Measurements from ENCODE around the gene NIBAN1.

NIBAN1 gene

DNA sequence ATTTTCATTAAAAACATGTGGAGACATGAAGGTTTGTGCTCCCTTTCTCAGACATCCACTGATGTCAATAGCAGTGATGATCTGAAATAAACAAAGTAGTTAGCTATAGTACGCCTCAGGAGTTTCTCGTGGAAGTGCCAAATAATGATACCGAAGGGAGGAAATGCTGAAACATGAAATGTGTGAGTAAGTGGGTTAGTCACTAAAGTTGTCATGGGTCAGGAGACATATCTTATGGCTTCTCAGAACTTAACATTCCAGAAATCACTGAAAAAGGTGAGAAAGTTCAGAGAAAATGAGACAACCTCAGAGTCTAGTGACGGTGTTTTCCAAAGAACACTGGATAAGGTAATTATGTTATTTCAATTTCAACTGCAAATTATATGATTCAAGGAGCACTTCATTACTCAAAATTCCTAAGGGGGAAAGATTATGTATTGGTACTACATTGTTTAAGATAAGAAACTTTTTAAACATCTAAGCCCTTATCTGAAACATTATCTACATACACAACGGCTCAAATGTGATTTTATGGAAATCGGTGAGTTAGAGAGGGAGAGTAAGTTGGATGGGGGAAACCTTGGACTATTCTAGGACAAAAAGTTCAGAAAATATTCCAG, 20.6 kb downstream of the NIBAN1 start:
- TF ChIP-seq, protein P1, sequence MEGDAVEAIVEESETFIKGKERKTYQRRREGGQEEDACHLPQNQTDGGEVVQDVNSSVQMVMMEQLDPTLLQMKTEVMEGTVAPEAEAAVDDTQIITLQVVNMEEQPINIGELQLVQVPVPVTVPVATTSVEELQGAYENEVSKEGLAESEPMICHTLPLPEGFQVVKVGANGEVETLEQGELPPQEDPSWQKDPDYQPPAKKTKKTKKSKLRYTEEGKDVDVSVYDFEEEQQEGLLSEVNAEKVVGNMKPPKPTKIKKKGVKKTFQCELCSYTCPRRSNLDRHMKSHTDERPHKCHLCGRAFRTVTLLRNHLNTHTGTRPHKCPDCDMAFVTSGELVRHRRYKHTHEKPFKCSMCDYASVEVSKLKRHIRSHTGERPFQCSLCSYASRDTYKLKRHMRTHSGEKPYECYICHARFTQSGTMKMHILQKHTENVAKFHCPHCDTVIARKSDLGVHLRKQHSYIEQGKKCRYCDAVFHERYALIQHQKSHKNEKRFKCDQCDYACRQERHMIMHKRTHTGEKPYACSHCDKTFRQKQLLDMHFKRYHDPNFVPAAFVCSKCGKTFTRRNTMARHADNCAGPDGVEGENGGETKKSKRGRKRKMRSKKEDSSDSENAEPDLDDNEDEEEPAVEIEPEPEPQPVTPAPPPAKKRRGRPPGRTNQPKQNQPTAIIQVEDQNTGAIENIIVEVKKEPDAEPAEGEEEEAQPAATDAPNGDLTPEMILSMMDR (IDR thresholded peaks at IDR 0.05; ENCODE audit: control insufficient read depth, extremely low read depth, insufficient read depth): no peak
- DNase-seq (ENCODE audit: low read depth): no peak
- H3K4me3 ChIP-seq (ENCODE audit: low read depth, low read length): no peak overlapping the region

DNA sequence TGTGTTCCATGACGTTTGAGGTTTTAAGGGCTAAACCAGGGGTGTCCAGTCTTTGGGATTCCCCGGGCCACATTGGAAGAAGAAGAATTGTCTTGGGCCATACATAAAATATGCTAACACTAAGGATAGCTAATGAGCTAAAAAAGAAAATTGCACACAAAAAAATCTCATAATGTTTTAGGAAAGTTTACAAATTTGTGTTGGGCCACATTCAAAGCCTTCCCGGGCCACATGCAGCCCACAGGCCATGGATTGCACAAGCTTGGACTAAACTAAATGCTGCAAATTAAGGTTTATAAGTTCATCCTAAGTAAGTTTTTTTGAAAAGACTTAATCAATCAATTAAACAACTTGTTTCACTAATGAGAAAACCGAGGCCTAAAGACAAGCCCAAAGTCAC, 21.9 kb downstream of the NIBAN1 start:
- H3K4me3 ChIP-seq (ENCODE audit: low read depth, low read length): no peak overlapping the region

DNA sequence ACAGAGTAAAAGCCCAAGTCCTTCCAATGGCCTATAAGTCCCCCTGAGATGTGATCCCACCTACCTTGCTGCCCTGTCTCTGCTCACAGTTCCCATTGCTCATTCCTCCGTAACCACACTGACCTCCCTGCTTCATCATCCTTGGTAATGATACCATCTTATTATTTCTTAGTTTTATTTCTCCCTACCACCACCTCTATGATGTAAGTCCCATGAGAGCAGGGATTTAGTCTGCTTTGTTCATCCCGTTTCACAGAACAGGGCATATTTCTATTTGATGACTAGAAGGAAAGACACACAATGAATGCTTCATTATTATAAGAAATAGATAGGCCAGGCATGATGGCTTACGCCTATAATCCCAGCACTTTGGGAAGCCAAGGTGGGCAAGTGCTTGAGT, 22.5 kb downstream of the NIBAN1 start:
- no peak overlapping the region for H3K4me3 ChIP-seq (ENCODE audit: low read depth, low read length)
- TF ChIP-seq, protein P1 (IDR thresholded peaks at IDR 0.05; ENCODE audit: control insufficient read depth, extremely low read depth, insufficient read depth): no peak
- DNase-seq (ENCODE audit: low read depth): no peak

More for the DNA sequence above, 21.9 kb downstream of the NIBAN1 start:
- DNase-seq (ENCODE audit: low read depth): no peak
- TF ChIP-seq, protein P1 (IDR thresholded peaks at IDR 0.05; ENCODE audit: control insufficient read depth, extremely low read depth, insufficient read depth): no peak

DNA sequence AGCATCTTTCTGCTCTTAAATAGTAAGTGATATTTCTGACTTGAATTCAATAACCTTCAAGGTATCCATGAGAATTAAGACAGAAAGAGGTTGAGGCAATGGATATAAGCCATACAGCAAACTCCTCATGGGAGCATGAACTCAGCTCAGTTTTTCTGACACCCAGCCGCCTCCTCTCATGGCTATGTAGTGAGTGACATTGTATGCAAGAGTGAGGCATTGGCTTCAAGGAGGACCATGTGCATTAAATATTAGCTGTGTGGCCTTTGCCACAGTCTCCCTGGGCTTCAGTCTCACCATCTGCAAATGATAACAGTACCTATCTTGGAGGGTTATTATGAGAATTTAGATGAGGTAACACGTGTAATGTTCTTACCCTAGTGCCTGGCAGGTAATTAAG, 23.4 kb downstream of the NIBAN1 start:
- TF ChIP-seq, protein P1 (IDR thresholded peaks at IDR 0.05; ENCODE audit: control insufficient read depth, extremely low read depth, insufficient read depth): no peak
- no peak for DNase-seq (ENCODE audit: low read depth)
- H3K4me3 ChIP-seq (ENCODE audit: low read depth, low read length): no peak overlapping the region

DNA sequence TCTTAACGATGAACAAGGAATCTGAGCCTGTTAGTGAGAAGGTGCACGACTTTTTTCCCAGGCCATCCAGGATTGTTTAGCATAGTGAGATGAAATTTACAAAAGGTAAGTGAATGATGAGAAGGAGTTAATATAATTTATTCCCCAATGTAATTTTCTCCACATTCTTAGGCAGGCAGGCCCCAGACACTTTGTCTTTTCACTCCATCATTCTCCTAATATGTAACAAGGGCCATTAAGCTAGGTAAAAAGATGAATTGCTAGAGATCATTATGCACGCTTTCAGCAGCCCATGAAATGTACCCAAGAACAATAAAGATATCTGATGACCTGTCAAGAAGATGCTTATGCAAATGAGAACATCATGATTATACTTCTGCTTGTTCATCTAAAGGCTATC, 24.1 kb downstream of the NIBAN1 start:
- DNase-seq (ENCODE audit: low read depth): no peak
- no peak overlapping the region for H3K4me3 ChIP-seq (ENCODE audit: low read depth, low read length)
- TF ChIP-seq, protein P1 (IDR thresholded peaks at IDR 0.05; ENCODE audit: control insufficient read depth, extremely low read depth, insufficient read depth): no peak

DNA sequence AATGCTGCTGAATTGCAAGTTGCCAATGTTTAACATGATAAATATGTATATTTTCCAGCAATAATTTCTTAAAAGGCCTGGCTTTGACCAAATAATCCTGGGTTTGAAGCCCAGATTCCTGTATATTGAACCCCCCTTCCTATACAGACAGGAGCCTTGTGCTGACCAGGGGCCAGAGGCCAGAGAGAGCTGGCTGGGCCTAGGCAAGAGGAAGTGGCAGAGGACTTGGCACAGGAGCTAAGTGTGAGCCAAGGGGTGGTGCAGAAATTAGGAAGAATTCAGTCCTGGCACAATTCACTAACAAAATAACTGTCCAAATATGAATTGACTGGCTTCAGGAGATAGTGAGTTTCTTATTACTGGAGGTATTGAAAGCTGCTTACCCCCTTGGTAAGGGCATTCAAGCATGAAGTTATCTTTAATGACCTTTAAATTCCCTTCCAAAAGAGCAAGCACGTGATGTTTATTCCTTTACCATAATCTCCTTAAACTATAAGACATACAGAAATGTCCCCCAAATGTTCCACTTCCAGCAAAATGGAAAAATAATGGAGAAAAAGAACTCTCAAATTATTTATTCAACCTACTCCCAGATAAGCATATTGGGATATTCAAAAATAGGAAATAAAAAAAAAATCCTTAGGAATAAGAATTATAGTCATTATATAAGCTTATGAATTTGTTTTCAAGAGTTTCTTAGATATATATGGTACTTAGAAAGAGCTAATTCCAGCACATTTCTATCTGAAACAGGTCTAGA, 26.6 kb downstream of the NIBAN1 start:
- H3K4me3 ChIP-seq (ENCODE audit: low read depth, low read length): no peak overlapping the region
- TF ChIP-seq, protein P1 (IDR thresholded peaks at IDR 0.05; ENCODE audit: control insufficient read depth, extremely low read depth, insufficient read depth): no peak
- no peak for DNase-seq (ENCODE audit: low read depth)
